D341Med (cell line): ENCODE results near the gene MAP3K2.

Experiments used
- DNase-seq: peaks from one replicate; pipeline ENCODE4 v3.0.0; 2012; ENCODE audit warnings: low spot score

The MAP3K2 gene

DNA sequence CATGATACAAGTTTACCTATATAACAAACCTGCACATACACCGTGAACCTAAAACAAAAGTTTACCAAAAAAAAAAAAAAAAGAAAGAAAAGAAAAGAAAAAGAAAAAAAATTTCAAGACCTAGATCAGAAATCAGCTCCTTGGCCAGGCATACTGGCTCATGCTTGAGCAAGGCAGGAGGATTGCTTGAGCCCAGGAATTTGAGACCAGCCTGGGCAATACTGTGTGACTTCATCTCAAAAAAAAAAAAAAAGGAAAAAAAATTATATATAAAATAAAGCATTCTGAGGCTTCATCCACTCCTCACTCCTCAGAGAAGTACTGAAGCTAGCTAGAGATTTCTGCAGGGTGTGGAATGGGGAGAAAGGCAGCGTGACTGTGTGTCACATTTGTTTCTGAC is 18.7 kb upstream of the MAP3K2 start:
- no peak for DNase-seq

DNA sequence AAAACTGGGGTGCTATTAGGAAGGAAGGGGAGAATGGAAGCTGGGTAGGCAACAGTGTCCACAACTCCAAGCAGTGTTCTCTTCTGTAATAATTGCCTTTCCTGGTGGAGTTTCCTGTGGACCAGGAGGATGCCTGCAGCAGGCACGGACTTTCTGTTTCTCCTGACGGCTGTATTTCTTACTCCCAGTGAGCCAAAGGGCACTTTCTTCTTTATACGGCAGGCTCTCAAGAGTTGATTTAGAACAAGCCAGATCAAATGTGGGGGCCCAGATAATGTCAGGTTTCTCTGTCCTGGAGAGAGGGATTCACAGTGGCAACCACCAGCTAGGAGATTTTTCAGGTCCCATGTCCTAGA is 17.5 kb upstream of the MAP3K2 start:
- DNase-seq, result no peak

DNA sequence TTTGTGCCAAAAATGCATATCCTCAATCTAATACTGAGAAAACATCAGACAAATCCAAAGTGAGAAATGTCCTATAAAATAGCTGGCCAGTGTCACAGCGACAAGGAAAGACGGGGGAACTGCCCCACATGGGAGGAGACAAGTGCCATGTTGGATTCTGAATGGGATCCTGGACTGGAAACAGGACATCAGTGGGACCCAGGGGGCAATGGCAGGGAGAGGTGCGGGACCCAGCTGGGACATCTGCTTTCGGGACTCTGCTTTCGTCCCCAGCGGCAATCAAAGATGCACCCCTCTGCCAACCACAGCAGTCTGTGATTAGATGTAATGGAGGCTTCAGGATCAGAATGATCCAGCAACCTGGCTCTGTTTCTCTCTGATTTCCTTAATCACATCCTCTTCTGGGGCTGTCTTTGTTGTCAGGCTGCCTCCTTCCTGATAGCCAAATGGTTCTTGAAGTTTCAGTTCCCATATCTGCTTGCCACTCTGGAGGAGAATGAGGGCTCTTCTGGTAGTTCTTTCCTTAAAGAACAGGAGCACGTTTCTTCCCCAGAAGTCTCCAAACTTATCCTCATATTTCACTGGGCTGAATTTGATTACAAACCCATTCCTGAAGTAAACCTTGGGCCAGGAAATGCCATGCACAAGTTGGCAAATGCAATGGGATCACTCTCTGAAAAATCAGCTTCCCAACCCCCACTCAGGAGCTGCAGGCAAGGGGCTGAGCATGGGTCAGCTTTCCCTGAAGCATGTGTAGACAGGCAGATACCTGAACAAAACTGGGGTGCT is 16.9 kb upstream of the MAP3K2 start:
- no peak for DNase-seq

DNA sequence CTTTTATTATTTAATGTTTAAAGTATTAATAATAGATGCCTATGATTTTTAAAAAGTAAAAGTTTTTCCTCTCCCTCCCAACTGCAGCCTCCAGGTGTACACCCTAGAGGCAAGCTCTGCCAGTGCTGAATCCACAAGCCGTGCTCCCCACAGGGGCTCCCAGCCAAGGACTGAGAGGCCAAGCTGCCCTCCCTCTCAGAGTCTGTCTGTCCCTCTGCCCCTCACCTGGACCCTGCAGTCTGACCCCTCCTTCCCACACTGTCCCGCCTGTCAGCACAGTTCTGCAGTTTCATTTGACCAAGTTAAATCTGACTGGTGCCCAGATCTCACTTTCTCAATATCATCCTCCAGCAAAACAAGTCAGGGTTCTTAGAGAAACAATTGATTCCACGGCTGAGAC is 15.7 kb upstream of the MAP3K2 start:
- no peak for DNase-seq

DNA sequence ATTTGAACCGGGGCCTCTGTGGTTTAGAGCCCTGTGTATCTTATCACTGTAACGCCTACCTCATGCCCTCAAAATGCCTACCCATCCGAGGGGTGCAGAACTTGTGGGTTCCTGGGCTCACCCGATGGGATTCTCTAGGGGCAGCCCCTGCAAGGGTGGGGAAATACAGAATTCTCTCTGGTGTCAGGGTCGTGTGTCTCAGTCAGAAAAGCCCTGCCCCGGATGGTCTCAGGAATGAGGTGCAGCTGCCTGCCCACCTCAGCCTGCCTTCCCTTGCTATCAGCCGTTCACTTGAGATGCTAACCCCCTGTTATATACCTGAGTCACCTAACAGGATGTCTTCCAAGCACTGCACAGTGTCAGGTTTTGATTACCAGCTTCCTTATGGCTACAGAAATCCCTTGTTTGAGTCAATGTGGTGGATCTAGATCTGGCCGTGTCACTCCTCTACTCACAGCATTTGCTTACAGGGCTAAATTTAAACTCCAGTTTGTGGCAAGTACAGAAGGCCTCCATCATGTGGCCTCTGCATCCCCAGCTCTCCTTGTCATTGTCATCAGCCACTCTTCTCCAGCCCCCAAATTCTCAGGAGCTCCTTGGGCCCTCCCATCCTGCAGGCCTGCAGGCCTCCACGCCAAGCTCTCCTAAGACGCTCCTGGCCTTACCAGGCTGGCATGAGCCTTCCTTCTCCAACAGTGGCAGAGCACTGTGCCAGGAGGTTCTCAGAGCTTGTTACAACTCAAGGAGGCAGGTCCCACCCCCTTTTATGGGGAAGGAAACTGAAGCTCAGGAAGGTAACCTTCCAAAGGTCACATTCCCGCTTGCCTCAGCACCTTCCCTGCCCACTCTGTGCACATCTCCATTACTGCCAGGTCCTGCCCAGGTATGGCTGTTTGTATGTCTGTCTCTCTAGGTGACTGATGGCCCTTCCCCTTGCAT is 14.3 kb upstream of the MAP3K2 start:
- DNase-seq, result no peak

DNA sequence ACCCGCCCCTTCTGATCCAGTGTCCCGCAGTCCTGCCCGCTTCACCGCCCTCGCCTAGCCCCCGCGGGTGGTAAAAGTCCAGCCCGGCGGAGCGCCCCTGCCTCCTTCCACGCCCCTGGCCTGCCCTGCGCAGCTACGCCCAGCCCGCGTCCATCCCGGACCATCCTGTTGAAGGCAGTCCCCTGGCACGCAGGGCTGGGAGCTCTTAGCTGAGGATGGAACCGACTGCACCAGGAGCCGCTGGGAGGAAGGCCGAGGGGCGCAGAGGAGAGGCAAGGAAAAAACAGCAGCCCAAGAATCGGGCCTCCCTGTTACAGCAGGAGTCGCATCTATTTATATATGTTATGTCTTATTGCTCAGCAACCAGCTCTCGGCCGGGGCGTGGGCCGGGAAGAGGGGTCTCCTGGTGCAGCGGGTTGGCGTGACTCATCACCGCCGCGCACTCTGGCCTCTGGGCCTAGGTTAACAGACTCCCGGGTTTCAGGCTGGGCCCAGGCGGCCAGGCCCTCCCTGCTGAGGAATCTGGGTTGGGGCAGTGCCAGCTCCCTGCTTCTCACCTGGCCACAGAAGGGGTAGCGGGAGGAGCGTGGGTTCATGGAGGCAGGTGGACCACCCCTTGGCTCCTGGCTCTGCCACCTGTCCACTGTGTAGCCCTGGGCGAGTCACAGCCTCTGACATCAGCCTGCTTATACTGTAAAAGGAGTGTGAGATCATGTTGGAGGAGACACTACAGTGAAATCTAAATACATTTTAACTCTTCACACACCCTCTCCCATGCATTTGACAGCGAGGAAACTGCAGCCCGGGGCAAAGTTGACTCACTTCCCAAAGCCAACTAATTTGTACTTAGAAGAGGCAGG is 13.4 kb upstream of the MAP3K2 start:
- no peak for DNase-seq

DNA sequence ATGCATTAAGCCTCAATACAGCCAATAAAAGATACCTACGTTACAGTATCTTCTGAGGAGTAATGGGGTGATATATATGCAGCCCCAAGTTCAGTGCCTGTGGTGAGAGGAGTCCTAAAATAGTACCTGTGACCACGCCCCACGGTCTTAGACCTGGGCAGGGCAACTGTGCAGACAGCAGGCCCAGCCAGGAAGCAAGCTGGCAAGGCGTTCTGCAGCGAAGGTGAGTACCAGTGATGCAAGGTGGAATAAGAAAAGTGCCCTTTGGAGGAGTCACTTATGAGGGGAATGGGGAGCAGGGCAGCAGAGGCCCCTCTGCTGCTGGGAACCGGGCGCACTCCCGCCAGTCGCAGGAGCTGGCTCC is 12.7 kb upstream of the MAP3K2 start:
- DNase-seq, result no peak

DNA sequence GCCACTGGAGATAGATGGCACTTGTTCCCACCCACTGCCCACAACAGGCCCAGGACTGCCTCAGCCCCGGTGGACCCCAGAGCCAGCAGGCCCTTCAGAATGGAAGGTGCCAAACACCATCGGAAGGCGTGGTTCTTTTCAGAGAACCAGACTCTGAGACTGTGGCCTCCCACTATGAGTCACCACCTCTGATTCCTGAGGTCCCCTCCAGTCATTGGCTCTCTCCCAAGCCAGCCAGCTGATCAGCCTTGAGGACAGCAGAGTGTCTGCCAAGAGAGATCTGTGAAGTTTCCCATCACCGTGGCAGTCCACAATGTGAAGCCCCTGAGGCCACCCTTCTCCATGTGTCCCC is 10.4 kb upstream of the MAP3K2 start:
- no peak for DNase-seq

DNA sequence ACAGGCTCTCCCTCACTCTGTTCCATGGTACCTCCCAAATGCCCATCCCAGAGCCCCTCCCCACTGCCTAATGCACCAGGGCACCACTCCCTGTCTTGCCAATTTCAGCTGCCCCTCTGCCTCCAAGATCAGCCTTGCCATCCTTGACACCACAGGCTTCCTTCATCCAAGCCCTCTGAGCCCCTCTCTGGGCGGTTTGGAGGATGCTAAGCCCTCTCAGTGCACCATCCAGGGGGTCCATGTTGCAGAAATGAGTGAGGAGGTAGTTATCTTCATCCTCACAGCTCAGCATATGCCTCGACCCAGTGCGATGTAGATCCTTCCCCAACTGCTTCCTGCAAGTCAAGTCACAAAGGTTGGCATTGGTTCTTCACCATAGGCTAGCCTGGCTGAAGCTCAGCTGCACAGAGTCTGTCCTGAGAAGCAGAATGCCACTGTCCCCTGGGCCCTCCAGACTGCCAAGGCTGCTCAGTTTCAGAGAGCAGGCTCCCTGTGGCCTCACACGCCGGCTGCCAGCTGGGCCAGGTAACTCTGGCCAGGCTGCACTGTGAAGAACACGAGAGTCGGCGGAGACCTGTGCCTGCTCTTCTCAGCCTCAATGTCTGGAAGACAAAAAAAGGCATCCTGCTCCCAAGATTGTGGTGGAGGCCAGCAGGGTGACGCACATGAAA is 9.9 kb upstream of the MAP3K2 start:
- no peak for DNase-seq

DNA sequence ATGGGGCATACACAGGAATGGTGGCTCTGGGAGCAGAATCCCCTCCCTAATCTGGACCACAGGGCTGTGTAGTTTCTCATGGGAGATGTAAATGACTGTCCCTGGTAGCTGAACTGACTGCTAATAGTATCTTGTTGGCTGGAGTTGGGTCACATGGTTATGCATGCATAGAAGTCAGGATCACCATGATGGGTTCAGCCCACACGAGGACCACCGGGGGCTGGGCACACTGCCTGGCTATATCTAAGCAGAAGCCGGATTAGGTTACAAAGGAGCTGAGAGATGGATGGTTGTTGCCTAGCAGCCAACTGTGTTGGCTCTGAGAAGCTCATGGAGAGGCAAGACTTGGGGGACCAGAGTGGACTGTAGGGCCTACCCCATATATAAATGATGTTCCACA is 6.7 kb upstream of the MAP3K2 start:
- DNase-seq, result no peak

DNA sequence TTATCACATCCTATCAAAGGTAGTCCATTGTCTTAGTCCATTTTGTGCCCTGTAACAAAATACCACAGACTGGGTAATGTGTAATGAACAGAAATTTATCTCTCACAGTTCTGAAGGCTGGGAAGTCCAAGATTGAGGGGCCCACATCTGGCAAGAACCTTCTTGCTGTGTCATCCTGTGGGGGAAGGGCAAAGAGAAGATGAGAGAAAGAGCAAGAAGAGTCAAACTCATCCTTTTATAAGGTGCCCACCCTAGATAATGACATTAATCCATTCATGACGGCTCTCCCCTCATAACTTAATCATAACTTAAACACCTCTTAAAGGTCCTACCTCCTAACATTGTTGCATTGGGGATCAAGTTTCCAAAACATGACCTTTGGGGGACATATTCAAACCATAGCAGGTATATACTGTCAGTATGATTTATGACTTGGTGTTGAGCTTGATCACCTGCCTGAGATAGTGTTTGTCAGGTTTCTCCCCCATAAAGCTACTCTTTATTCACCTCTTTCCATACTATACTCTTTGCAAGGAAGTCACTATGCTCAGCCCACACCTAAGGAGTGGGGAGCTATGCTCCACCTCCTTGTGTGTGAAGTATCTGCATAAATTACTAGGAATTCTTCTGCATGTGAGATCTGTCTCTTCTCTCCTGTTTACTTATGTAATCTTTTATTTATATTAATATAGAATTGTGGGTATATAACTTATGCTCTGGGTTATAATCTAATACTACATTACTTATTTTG is 5.2 kb upstream of the MAP3K2 start:
- DNase-seq, result no peak

DNA sequence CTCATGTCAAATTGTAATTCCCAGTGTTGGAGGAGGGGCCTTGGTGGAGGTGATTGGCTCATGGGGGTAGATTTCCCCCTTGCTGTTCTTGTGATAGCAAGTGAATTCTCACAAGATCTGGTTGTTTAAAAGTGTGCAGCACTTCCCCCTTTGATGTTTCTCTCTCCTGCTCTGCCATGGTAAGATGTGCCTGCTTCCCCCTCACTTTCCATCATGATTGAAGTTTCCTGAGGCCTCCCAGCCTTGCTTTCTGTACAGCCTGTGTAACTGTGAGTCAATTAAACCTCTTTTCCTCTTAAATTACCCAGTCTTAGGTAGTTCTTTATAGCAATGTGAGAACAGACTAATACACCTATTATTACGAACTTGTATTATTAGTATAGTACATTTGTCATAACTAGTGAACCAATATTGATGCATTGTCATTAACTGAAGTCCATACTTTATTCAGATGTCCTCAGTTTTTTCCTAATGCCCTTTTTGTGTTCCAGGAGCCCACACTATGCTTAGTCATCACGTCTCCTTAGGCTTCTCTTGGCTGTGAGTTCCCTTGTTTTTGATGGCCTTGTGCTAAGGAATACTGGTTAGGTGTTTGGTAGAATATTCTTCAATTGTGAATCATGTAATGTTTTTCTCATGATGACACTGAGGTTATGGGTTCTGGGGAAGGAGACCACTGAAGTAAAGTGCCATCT is 4.5 kb upstream of the MAP3K2 start:
- no peak for DNase-seq

DNA sequence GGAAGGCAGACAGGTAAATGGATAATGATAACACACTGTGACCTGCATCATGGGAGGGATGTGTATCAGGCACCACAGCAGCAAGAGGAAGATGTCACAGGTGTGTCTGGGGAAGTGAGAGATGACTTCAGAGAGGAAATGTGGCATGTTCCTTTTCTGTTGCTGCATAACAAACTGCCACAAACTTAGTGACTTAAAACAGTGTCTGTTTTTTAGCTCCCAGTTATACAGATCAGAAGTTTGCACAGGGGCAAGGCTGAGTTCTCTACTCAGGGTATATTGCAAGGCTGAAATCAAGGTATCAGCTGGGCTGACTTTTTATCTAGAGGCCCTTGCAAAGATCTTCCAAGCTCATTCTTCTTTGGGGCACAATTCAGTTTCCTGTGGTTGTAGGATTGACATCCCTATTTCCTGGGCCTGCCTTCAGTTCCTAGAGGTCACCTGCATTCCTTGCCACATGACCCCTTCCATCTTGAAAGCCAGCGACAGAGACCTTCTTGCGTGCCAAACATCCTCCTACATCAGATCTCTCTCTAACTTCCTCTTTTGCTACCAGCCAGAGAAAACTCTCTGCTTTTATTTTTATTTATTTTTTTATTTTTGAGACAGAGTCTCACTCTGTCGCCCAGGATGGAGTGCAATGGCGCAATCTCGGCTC is 2.1 kb upstream of the MAP3K2 start:
- no peak for DNase-seq

DNA sequence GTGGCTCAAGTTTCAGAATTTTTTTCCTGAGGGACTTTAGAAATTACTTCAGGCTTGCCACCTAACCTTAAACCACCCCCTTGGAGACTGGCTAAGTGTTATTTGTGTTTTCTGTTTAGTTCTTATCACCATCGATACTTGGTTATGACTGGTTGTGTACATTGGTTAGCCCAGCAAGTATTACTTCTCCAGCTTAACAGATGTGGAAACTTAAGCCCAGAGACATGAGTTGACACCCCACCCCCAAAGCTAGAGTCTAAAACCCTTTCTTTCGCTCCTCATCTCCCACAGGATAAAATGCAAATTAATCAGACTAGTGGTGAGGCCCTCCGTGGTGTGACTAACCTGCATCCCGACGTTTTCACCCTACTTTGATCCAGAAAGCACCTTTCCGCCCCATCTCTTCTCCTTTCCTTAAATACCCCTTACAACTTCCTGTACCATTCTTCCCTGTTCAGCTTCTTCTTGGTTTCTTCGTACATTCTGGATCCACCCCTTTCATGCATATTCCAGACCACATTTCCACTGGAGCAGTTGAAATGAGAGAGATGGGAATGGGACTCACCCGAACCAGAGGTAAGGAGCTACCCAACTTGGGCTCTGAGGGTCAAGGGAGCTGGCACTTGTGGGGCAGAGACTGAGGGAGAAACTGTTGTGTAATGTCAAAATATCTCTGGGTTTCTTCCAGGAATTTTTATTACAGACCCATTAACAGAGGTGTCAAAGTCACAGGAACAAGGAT is 819 bp upstream of the MAP3K2 start:
- DNase-seq, result no peak

DNA sequence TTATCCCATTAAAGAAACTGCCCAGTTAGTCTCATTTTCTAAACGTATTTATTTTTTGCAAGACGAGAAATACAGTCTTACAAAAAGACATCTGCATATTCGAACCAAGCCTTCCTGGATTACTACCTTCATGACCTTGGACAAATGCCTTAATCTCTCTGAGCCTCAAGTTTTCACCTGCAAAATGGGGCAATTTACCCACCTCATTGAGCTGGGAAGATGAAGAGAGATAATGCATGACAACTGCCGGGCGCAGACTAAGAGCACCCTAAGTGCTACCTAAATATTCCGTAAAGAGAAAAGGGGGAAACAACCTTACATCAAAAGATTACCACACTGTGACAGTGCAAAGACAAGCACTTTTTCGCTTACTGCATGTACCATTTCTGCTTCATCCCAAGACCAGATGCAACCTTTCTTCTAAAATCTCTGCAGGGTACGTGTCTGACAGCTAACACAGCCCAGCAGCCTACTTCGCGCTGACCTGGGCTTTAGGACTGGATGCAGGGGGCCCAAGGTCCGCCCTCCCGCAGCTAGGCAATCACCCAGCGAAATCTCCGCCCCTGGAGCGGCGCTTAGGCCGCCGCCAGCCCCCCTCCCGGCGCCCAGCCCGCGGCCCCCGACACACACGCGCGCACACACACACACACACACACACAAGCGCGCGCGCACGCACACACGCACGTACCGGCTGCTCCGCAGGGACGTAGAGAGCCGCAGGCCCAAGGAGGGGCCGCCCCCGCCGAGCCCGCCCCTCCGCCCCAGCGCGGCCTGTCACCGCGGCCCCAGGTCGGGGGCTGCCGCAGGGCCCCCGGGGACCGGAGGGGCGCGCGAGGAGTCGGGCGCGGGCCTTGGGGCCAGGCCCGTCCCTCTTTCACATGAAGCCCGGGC is 766 bp downstream of the MAP3K2 start:
- DNase-seq, result peak; percentile 91

DNA sequence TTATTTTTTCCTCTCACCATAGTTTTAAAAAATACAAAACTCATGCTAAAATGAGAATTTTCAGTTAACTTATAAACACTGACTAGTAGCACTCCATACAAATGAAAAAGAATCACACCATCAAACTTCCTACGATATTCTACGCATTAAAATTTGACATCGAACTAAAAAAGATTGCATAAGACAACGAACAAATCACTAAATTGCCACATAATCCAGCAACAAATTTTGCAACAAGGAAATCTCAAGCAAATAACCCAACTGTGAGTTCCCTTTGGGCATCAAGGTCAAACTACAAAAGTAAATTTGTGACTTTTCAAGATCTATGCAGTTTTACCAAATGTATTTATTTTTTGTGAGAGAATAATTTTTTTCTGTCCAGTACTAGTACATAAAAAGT is 1.5 kb downstream of the MAP3K2 start:
- DNase-seq, result no peak

DNA sequence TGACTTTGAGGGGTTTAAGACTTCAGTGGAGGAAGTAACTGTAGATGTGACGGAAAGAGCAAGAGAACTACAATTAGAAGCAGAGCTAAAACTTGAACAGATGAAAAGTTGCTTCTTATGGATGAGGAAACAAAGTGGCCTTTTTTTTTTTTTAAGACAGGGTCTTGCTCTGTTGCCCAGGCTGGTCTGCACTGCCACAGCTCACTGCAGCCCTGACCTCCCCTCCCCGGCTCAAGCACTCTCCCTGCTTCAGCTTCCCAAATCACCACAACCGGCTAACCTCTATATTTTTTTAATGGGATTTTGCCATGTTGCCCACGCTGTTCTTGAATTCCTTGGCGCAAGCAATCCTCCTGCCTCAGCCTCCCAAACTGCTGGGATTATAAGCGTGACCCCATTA is 3.2 kb downstream of the MAP3K2 start:
- no peak for DNase-seq

DNA sequence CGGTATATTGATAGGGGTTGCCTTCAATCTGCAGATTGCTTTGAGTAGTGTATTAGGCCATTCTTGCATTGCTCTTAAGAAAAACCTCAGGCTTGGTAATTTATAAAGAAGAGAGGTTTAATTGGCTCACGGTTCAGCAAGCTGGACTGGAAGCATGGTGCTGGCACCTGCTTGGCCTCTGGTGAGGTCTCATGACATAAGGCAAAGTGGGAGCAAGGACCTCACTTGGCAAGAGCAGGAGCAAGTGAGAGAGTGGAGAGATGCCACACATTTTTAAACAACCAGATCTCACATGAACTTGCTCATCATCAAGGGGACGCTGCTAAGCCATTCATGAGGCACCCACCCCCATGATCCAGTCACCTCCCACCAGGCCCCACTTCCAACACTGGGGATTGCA is 4.9 kb downstream of the MAP3K2 start:
- DNase-seq, result no peak
